Measurements from ENCODE around the gene RAMP1.

DNA sequence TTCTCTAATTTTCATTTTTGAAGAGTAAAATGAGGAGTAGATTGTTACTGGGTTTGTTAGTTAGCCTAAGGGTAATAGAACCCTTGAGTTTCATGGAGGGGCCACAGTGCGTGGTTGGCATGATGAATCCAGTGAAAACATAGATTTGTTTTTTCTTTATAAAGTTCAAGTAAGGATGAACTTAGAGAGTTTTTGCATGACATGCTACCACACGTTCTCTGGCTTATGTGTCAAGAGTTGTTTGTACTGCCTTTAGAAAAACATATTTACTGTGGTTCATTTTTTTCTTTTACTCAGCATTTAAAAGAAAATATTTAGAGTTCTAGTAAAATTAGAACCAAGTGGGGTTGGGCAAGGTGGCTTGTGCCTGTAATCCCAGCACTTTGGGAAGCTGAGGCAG is 39.0 kb upstream of the RAMP1 start:
- TF ChIP-seq, protein P1, sequence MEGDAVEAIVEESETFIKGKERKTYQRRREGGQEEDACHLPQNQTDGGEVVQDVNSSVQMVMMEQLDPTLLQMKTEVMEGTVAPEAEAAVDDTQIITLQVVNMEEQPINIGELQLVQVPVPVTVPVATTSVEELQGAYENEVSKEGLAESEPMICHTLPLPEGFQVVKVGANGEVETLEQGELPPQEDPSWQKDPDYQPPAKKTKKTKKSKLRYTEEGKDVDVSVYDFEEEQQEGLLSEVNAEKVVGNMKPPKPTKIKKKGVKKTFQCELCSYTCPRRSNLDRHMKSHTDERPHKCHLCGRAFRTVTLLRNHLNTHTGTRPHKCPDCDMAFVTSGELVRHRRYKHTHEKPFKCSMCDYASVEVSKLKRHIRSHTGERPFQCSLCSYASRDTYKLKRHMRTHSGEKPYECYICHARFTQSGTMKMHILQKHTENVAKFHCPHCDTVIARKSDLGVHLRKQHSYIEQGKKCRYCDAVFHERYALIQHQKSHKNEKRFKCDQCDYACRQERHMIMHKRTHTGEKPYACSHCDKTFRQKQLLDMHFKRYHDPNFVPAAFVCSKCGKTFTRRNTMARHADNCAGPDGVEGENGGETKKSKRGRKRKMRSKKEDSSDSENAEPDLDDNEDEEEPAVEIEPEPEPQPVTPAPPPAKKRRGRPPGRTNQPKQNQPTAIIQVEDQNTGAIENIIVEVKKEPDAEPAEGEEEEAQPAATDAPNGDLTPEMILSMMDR (IDR thresholded peaks at IDR 0.05): no peak
- no peak for TF ChIP-seq POLR2AphosphoS5 (IDR thresholded peaks at IDR 0.05)
- TF ChIP-seq POLR2A (IDR thresholded peaks at IDR 0.05): no peak

Data from prostate gland (tissue), 2 donors.